ENCODE results near the gene PEPD. TPM values are rescaled to one million over a fixed set of nuclear protein-coding genes. Genes with fewer than 3 reads are reported as not detected.
A peak's percentile ranks its signal among the peaks of the same experiment; 100 is the strongest.

The PEPD gene
- total and polyA plus RNA-seq, 5 experiments from 2014 or later = 31.6 to 139 (median 117) TPM

DNA sequence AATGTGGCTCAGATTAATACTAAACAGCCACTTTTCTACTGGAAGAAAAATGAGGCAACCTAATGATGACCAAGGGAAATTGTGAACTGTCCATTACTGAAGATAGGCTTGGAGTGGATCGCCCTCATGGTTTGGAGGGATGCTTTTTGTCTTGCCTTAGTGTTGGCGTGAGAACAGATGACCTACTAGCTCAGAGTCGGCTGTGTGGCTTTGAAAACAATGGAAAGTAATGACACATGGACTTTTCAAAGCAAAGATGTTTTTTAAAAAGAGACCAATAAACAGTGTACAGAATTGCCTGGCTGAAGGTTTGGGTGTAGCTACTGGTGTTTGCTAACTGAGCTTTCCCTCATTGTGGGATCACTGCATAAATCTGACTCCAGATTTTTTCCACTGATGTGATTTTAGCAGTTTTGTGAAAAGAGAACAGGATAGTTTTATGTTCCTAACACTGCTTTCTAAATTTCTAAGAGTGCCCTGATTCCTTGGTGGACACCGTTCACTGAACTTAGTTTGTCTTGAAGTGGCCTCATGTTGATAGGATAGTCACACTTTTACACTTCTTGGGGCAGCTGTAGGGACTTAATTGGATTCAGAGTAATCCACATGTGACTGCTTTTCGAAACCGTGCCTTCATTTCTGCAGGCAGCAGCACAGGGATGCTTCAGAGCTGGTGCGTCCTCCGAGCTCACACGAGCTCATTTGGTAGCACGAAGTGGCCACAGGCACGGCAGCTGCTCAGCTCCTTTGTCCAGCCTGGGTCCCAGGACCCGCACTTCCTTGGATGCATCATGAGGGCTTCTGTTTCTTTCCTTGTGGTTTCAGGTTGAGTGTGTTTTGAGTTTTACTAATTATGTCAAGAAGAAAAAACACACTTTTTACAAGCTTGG lies 143.8 kb downstream of the PEPD start:
- H3K4me1 Mint-ChIP-seq = peaks cover 33 to 75% (median 66%) of the 10 kb centered on the region in 4 donors
- no peak for ATAC-seq
- POLR2A ChIA-PET = no interaction called here
- no peak overlapping the region for H3K27ac Mint-ChIP-seq
- no peaks in the 10 kb centered on the region for H3K9me3 Mint-ChIP-seq
- no peaks in the 10 kb centered on the region for H3K27me3 Mint-ChIP-seq
- DNase-seq = no peak
- H3K4me3 Mint-ChIP-seq = no peak overlapping the region
- peaks cover 0 to 37% (median 10%) of the 10 kb centered on the region in 3 donors for H3K36me3 Mint-ChIP-seq

DNA sequence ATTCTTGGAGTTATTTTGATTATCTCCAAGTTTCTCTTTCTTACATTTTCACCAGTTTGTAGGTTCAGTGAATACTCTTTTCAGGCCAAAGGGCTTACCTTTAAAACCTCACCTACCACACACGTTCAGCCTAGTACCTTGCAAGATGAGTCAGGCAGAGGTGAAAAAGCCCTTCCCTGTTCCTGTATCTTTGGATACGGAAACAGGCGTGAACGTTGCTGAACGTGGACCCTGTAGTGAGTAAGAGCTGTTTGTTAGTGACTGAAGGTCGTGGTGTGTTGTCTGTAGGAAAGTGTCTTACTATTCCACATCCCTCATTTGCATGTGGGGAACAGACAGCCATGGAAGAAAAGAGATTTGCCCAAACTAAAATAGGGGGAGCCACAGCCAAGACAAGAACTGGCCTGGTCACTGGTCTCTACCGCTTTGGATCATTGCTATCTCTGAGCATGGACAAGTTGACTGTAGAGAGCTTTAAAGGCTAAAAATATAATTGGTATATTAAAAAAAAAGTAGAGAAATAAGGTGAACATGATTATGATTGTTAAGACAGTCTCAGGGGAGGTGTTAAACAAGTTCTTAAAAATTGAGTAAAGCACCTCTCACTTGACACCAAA lies 144.5 kb downstream of the PEPD start:
- Mint-ChIP-seq H3K4me1 (peaks cover 32 to 79% (median 66%) of the 10 kb centered on the region in 4 donors), H3K36me3 (peaks cover 0 to 34% (median 10%) of the 10 kb centered on the region in 3 donors), H3K27me3 (no peaks in the 10 kb centered on the region), H3K4me3 (peak overlapping the region in 1 of 10 donors; percentile 24), H3K27ac (peak overlapping the region in 6 of 10 donors; percentile 2 to 50 (median 30)), H3K9me3 (no peaks in the 10 kb centered on the region)
- DNase-seq (no peak), ATAC-seq (no peak)
- POLR2A ChIA-PET = no interaction called here

DNA sequence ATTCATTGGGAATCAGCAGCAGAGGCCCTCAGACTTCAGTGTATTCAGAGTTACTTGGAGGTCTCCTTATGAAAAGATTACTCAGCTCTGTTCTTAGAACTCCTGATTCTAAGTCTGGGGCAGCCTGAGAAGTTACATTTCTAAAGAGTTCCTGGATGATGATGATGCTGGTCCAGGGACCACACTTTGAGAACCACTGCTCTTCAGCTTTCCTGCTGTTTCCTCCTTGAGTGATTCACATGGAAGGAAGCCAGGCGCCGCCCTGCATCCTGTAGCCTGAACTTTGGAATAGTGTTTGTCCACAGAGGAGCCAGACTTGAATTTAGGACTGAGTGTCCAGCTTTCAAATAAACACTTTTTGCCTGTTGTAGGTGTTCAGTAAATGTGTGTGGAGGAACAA lies 145.2 kb downstream of the PEPD start:
- H3K9me3 Mint-ChIP-seq = no peaks in the 10 kb centered on the region

DNA sequence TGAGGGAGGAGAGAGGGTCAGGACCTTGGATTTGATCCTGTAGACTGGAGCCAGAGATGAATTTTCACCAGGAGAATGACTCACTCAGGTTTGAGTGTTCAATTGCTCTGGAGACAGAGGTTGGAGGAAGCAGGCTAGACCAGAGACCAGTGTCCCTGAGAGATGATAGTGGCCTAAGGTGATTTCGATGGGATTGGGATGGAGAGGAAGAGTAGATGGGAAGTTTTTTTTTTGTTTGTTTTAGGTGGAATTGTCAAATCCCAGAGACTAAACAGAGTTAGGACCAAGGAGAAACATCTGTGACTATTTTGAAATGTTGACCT lies 145.8 kb downstream of the PEPD start:
- no peak for ATAC-seq
- H3K4me1 Mint-ChIP-seq = peaks cover 28 to 68% (median 55%) of the 10 kb centered on the region in 4 donors
- DNase-seq = no peak
- H3K9me3 Mint-ChIP-seq = no peaks in the 10 kb centered on the region
- H3K27ac Mint-ChIP-seq = peak overlapping the region in 6 of 10 donors; percentile 25 to 87 (median 48)
- peaks cover 0 to 27% (median 10%) of the 10 kb centered on the region in 3 donors for H3K36me3 Mint-ChIP-seq
- no peaks in the 10 kb centered on the region for H3K27me3 Mint-ChIP-seq
- H3K4me3 Mint-ChIP-seq = peak overlapping the region in 8 of 10 donors; percentile 2 to 98 (median 90)
- POLR2A ChIA-PET = no interaction called here

More for the DNA sequence above, 145.2 kb downstream of the PEPD start:
- POLR2A ChIA-PET = no interaction called here
- Mint-ChIP-seq H3K4me3 (peak overlapping the region in 2 of 10 donors; percentile 19 to 91), H3K27me3 (no peaks in the 10 kb centered on the region), H3K27ac (peak overlapping the region in 4 of 10 donors; percentile 27 to 87 (median 39)), H3K4me1 (peaks cover 29 to 74% (median 60%) of the 10 kb centered on the region in 4 donors), H3K36me3 (peaks cover 0 to 33% (median 10%) of the 10 kb centered on the region in 3 donors)
- DNase-seq (no peak), ATAC-seq (no peak)

DNA sequence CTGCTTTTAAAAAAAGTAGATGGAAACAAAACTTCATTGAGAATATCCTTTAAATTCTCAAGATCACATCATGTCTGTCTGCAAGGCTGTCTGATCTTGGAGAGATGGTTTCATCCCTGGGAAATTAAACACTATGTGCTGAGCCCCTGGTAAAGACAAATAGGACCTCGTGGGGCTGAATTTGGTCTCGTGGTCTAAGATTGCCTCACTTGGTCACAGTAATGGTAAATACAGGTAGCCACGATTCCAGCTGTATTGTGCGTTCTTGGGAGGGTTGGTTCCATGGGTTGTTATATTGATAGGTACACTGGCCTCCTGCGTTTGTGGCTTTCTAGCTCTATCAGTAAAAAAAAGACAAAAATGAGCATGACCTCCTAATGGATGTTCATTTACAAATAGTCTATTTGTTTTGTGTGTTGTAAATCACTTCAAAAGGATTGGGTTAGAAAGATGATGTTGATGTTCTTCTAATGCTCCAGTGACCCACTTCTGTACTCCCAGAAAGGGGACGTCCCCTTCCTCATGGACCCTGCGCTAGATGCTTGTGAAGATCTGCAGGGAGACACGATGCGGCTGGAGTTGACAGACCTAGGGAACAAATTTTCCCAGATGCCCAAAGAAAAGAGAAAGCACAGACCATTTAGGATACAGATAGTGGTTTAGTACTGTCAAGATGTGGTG lies 146.3 kb downstream of the PEPD start:
- peak overlapping the region in 6 of 10 donors; percentile 20 to 87 (median 66) for H3K27ac Mint-ChIP-seq
- POLR2A ChIA-PET = interaction anchor here (1.1 to 1.2 kb wide), 2 partner anchors 9 to 73 kb away, joined by 3 to 4 read pairs; partner anchors contain the start of gene CEBPA
- peaks cover 28 to 67% (median 54%) of the 10 kb centered on the region in 4 donors for H3K4me1 Mint-ChIP-seq
- no peaks in the 10 kb centered on the region for H3K27me3 Mint-ChIP-seq
- ATAC-seq (no peak), DNase-seq (no peak)
- H3K9me3 Mint-ChIP-seq = no peaks in the 10 kb centered on the region
- peak overlapping the region; percentile 82 to 98 (median 90) for H3K4me3 Mint-ChIP-seq
- peaks cover 0 to 25% (median 10%) of the 10 kb centered on the region in 3 donors for H3K36me3 Mint-ChIP-seq

DNA sequence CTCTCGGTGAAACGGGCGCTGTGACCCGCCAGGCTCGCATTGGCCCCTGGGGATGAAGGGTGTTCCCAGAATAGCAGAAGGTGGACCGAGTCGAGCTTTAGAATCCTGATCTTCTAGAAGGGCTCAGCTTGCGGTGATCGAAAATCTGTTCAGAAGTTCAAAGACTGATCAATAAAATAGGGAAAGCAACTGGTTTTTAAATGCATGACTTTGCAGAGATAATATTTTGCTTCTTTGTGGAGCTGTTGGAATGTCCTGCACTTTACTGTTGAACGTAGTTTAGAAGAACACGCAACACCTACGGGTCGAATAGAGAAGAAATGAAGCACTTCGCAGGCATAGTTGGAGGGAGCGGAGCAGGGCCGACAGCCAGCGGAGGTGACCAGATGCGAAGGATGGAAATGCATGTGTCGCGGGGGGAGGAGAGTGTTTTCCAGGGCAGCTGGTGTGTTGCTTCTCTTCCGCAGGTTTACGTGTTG lies 147.3 kb downstream of the PEPD start:
- H3K9me3 Mint-ChIP-seq = no peaks in the 10 kb centered on the region
- no peak for ATAC-seq
- POLR2A ChIA-PET = interaction anchor here (0.9 to 4.6 kb wide), 9 partner anchors 10 to 793 kb away, joined by 3 to 27 read pairs (median 3); partner anchors contain the start of genes ANKRD27, CEBPA and PDCD5
- peaks cover 26 to 58% (median 51%) of the 10 kb centered on the region in 4 donors for H3K4me1 Mint-ChIP-seq
- DNase-seq = peak in 1 of 10 donors; percentile 48
- no peaks in the 10 kb centered on the region for H3K27me3 Mint-ChIP-seq
- peak overlapping the region; percentile 82 to 98 (median 90) for H3K4me3 Mint-ChIP-seq
- H3K36me3 Mint-ChIP-seq = peaks cover 0 to 15% (median 7%) of the 10 kb centered on the region in 3 donors
- H3K27ac Mint-ChIP-seq = peak overlapping the region; percentile 58 to 92 (median 86)

DNA sequence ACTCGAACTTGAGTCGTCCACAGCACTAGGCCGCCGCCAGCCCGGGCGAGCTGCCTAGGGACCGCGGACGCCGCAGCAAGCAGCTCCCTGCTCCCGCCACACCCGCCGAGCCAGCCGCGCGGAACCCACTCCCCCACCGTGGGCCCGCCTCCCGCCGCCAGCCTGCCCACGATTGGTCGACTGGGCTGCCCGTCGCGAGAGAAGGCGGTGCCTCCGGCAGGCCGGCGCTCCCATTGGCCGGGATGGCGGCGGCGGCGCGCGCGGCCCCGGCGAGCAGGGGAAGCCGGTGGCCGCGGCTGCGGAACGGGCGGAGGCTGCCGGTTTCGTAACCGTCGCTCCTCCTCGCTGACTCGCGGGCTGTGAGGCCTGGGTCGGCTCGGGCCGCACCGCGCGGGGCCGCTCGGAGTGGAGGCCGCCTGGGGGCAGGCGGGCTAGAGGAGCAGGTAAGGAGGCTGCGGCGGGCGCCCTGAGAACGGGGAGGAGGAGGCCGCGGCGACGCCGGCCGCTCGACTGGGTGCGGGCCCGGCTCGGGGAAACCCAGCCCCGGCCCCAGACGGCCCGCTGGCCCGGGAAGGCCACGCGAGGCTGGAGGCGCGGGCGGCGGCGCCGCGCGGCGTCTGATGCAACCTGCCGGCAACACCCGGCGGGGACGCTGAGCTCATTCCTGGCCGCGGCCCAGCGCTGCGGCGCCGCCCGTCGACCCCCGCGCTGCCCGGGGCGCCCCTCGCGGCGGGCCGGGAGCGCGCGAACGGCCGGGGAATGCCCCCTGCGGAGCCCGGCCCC lies 147.9 kb downstream of the PEPD start, which contains the start of gene CEBPG:
Gene CEBPG (plus strand): TSS at position 257 of the 783 bp plus-strand sequence. CDS start 5,531 bp downstream, outside the sequence.
- POLR2A ChIA-PET = interaction anchor here (0.5 to 4.6 kb wide), 9 partner anchors 24 to 1303 kb away, joined by 3 to 27 read pairs (median 3); partner anchors contain the start of genes ANKRD27, PDCD5, SCGB2B2 and ZNF302
- DNase-seq (peak; percentile 89 to 99 (median 95)), ATAC-seq (peak; percentile 88 to 91)
- no peaks in the 10 kb centered on the region for H3K9me3 Mint-ChIP-seq
- no peaks in the 10 kb centered on the region for H3K27me3 Mint-ChIP-seq
- H3K4me1 Mint-ChIP-seq = peaks cover 21 to 52% (median 45%) of the 10 kb centered on the region in 4 donors
- peak within 1 kb of the TSS; percentile 84 to 98 (median 90) for H3K4me3 Mint-ChIP-seq
- peaks cover 0 to 9% (median under 1%) of the 10 kb centered on the region in 3 donors for H3K36me3 Mint-ChIP-seq
- H3K27ac Mint-ChIP-seq = peak within 1 kb of the TSS; percentile 76 to 95 (median 89)

DNA sequence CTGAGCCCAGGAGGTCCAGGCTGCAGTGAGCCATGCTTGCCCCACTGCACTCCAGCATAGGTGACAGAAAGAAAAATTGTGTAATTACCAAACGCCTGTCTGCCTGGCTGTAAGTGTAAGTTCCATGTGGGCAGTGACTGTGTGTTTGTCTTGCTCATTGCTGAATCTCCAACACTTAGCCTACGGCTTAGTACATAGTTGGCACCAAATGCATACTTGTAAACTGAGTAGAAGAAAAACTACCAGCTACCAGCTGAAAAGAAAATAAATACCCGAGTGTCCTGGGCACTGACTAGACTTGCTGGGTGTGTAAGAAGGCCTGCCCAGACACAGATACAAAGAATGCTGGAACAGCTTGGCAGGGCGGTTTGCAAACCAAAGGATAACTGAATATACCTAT lies 150.8 kb downstream of the PEPD start:
- Mint-ChIP-seq H3K4me1 (peaks cover 14 to 26% (median 20%) of the 10 kb centered on the region in 4 donors), H3K36me3 (peaks cover 0 to 1% (median 0%) of the 10 kb centered on the region in 3 donors), H3K9me3 (no peaks in the 10 kb centered on the region), H3K4me3 (peak overlapping the region in 1 of 10 donors; percentile 31), H3K27me3 (peaks cover 0 to 8% (median 1%) of the 10 kb centered on the region in 5 donors), H3K27ac (no peak overlapping the region)
- POLR2A ChIA-PET = interaction anchor here (0.6 to 4.6 kb wide), 2 partner anchors 152 to 194 kb away, joined by 3 to 27 read pairs; no protein-coding TSS in a partner anchor
- DNase-seq (no peak), ATAC-seq (no peak)

DNA sequence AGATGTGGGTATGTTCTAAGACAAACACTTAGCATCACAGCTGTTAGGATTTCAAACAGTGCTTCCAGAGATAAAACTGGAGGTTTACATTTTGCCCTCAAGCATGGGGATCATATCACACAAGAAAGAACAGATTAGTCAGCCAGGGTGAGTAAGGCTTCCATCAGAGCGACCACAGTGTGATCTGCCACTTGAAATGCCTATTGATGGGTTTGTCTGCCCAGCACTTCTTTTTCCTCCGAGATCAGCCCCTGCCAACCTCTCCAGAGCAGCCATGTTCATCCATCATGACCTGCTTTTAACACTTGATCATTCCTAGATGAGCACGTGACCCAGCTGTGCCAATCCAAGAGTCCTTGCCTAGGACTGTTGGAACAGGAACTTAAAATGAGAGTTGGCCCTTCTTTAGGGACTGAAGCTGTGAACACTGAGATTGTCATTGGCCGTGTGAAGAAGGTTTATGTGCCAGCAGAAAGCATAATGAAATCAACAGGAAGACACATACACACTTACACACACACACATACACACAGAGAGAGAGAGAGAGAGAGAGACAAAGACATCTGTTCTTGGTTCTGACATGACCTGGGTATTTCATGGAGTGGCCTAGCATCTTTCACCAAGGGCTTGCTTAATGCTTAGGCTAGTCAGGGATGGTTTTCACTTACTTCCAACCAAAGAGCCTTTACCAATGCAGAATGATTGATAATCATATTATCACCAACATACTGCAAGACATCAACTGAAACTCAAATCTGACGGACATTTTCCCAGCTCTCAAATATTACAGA lies 153.3 kb downstream of the PEPD start:
- H3K9me3 Mint-ChIP-seq = no peaks in the 10 kb centered on the region
- H3K36me3 Mint-ChIP-seq = no peaks in the 10 kb centered on the region
- peaks cover 0 to 10% (median 2%) of the 10 kb centered on the region in 4 donors for H3K4me1 Mint-ChIP-seq
- POLR2A ChIA-PET = no interaction called here
- H3K27ac Mint-ChIP-seq = no peak overlapping the region
- peaks cover 0 to 8% (median 1%) of the 10 kb centered on the region in 5 donors for H3K27me3 Mint-ChIP-seq
- no peak overlapping the region for H3K4me3 Mint-ChIP-seq
- ATAC-seq (no peak), DNase-seq (no peak)

DNA sequence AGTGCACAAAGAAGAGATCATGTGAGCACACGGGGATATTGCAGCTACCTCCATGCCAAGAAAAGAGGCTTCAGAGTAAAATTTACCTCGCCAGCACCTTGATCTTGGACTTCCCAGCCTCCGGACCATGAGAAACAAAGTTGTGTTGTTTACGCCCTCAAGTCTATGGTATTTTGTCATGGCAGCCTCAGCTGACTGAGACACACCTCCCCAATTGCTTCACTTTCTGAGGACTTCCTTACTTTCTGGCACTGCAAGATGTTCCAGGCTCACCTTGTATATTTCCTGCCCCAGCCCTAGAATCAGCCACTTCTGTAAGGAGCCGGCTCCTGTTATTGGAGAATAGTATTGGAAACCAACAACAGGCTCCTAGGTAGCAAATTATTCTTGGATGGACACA lies 154.7 kb downstream of the PEPD start:
- peaks cover 0 to 8% (median 5%) of the 10 kb centered on the region in 5 donors for H3K27me3 Mint-ChIP-seq
- ATAC-seq = no peak

DNA sequence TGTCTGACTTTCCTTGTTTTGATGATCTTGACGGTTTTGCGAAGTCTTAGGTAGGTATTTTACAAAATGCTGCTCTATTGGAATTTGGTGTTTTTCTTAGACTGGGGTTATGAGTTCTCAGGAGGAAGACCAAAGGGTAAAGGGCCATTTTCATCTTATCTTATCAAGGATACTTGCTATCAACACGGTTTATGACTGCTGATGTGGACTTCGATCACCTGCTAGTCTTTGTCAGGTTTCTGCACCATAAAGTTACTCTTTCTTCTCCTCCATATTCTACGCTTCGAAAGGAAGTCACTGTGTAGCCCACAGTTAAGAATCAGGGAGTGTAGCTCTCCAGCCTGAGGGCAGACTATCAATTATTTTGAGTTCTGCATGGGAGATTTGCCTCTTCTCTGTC lies 155.5 kb downstream of the PEPD start:
- ATAC-seq = no peak
- POLR2A ChIA-PET = no interaction called here
- no peak for DNase-seq
- Mint-ChIP-seq H3K36me3 (no peaks in the 10 kb centered on the region), H3K27ac (no peak overlapping the region), H3K9me3 (no peaks in the 10 kb centered on the region), H3K4me1 (no peaks in the 10 kb centered on the region), H3K4me3 (no peak overlapping the region), H3K27me3 (peaks cover 0 to 8% (median 5%) of the 10 kb centered on the region in 5 donors)

More for the DNA sequence above, 154.7 kb downstream of the PEPD start:
- no peak for DNase-seq
- no peaks in the 10 kb centered on the region for H3K36me3 Mint-ChIP-seq
- peak overlapping the region in 1 of 10 donors; percentile 15 for H3K27ac Mint-ChIP-seq
- H3K9me3 Mint-ChIP-seq = no peaks in the 10 kb centered on the region
- POLR2A ChIA-PET = no interaction called here
- no peak overlapping the region for H3K4me3 Mint-ChIP-seq
- peaks cover 0 to 2% (median 0%) of the 10 kb centered on the region in 4 donors for H3K4me1 Mint-ChIP-seq
